Superior temporal gyrus (tissue), 1 donor: ENCODE data around the gene ORMDL1.
A peak's percentile ranks its signal among the peaks of the same experiment; 100 is the strongest.
"Not testable (repeated sequence)": the region's sequence is repeated elsewhere in the genome, so short reads cannot be mapped to it uniquely, and the experiment has no call there.

Experiments
- DNase-seq: peaks from one replicate; pipeline ENCODE4 v3.0.0-alpha.2; 2016; ENCODE audit errors: extremely low spot score

The ORMDL1 gene

GRCh38 chr2:189770590-189771322, 13.4 kb downstream of the ORMDL1 start:
- no peak for DNase-seq

GRCh38 chr2:189763908-189764661, 20.1 kb downstream of the ORMDL1 start:
- no peak for DNase-seq

DNA sequence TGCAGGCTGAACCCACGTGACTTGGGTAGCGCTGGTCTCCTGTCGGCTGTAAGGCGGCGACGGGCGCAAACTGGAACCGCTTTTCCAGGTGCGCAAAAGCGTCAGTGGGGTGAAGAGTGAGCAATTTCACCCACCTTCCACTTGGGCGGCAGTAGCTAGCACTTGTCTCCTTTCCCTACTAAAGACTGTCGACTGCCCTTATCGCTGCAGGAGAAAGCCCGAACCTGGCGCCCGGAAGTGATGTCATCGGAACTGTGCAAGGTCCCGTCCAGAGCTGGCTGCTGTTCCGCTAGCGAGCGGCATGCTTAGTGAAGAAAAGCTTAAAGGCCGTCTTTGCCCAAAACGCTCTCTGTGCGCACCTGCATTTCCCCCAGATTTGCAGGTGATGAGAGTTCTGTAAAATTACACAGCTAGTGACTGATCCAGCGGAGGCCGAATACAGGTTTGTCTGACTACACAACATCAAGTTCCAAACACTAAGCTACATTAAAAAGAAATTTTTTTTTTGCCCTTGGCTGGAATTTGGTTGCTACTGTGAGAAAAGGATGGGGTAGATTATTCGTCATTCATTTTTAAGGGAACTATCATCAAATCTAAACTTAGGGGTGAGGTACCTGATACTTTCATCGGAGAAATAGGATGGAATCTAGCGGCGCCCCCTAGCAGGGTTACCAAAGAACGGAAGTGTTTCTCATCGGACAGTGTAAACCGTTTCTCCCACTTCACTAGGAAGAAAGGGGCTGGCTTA, 21.4 kb downstream of the ORMDL1 start, which contains the start of gene OSGEPL1:
TSS of gene OSGEPL1 (minus strand) at position 242 of the 748 bp plus-strand sequence. CDS start 1,152 bp downstream, outside the sequence.
- DNase-seq = peak; percentile 98

DNA sequence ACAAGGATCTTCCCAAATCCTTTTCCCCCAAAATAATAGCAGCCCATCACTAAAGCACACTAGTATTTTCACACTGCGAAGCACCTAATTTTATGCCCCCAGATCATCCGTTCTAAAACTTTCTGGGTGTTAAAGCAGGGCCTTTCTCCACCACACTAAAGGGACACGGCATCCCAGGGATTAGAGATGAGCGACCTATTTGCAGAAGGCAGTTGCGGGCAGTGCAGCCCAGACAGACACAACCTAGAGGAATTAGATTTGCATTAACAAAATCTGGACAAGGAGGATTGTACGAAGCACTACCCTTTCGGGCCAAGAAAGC, 21.9 kb downstream of the ORMDL1 start:
- DNase-seq = no peak

- not testable (repeated sequence) for DNase-seq
These were observed 24.0 kb downstream of the ORMDL1 start for GRCh38 chr2:189760154-189760553.

GRCh38 chr2:189756311-189756952, 27.7 kb downstream of the ORMDL1 start:
- DNase-seq = no peak

GRCh38 chr2:189751080-189751658, 33.0 kb downstream of the ORMDL1 start:
- DNase-seq = peak; percentile 56

GRCh38 chr2:189729430-189729829, 54.7 kb downstream of the ORMDL1 start:
- no peak for DNase-seq

GRCh38 chr2:189726849-189727248, 57.3 kb downstream of the ORMDL1 start:
- no peak for DNase-seq

GRCh38 chr2:189726271-189726670, 57.9 kb downstream of the ORMDL1 start:
- no peak for DNase-seq

GRCh38 chr2:189723192-189723591, 60.9 kb downstream of the ORMDL1 start:
- DNase-seq = no peak
